ENCODE results near the gene RUSF1.
"Not testable (repeated sequence)": the region's sequence is repeated elsewhere in the genome, so short reads cannot be mapped to it uniquely, and the experiment has no call there.

RUSF1 gene

GRCh38 chr16:31445931-31446330 lies 62.3 kb downstream of the RUSF1 start:
- FAIRE-seq, result not testable (repeated sequence)

- no peak for FAIRE-seq
These were observed 66.2 kb downstream of the RUSF1 start for GRCh38 chr16:31441956-31442355.

- FAIRE-seq, result no peak
These were observed 67.5 kb downstream of the RUSF1 start for GRCh38 chr16:31440516-31441184.

DNA sequence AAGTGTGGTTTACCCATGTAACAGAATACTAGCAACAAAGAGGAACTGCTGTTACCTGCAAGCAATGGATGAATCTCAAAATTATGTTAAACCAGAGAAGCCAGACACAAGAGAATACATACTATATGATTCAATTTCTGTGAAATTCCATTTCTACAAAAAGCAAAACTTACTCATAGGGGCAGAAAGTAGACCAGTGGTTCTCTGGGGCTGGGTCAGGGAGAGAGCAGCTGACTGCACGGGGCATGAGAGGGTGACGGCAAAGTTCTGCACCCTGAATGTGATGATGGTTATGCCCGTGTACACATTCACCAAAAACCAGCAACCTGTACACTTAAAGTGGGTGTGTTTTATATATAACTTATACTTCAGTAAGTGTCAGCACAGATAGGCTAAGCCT lies 68.7 kb downstream of the RUSF1 start:
- FAIRE-seq, result no peak
